Measurements from ENCODE around the gene OR52I2.

Gene OR52I2

GRCh38 chr11:4607781-4608666, 26.5 kb downstream of the OR52I2 start, which contains the start of gene TRIM68:
Gene TRIM68 (minus strand): TSS chr11:4608231. CDS start chr11:4605504, 2,727 bp downstream.
- DNase-seq (ENCODE audit: low read depth in 2 of 2, low spot score in 1 of 2) = peak; percentile 75 to 90

GRCh38 chr11:4610258-4610935, 28.9 kb downstream of the OR52I2 start:
- DNase-seq (ENCODE audit: low read depth in 2 of 2, low spot score in 1 of 2) = no peak

- DNase-seq (ENCODE audit: low read depth in 2 of 2, low spot score in 1 of 2) = no peak
Observed at GRCh38 chr11:4611986-4612385, 30.4 kb downstream of the OR52I2 start.

GRCh38 chr11:4615856-4616444, 34.4 kb downstream of the OR52I2 start:
- no peak for DNase-seq (ENCODE audit: low read depth in 2 of 2, low spot score in 1 of 2)

GRCh38 chr11:4619514-4619913, 38.0 kb downstream of the OR52I2 start:
- no peak for DNase-seq (ENCODE audit: low read depth in 2 of 2, low spot score in 1 of 2)

- no peak for DNase-seq (ENCODE audit: low read depth in 2 of 2, low spot score in 1 of 2)
Observed at GRCh38 chr11:4626207-4627099, 44.9 kb downstream of the OR52I2 start.

- DNase-seq (ENCODE audit: low read depth in 2 of 2, low spot score in 1 of 2) = no peak
Observed at GRCh38 chr11:4636136-4636535, 54.6 kb downstream of the OR52I2 start.

GRCh38 chr11:4636962-4637661, 55.6 kb downstream of the OR52I2 start, which contains the start of gene OR51D1:
Gene OR51D1 (plus strand): TSS chr11:4637477. CDS start chr11:4639791, 2,314 bp downstream.
- peak; percentile 30 to 43 for DNase-seq (ENCODE audit: low read depth in 2 of 2, low spot score in 1 of 2)

- no peak for DNase-seq (ENCODE audit: low read depth in 2 of 2, low spot score in 1 of 2)
Observed at GRCh38 chr11:4637662-4638047, 56.1 kb downstream of the OR52I2 start.

GRCh38 chr11:4639931-4640330, 58.4 kb downstream of the OR52I2 start:
- no peak for DNase-seq (ENCODE audit: low read depth in 2 of 2, low spot score in 1 of 2)

GRCh38 chr11:4641501-4641900, 60.0 kb downstream of the OR52I2 start:
- no peak for DNase-seq (ENCODE audit: low read depth in 2 of 2, low spot score in 1 of 2)

GRCh38 chr11:4642043-4642442, 60.5 kb downstream of the OR52I2 start:
- no peak for DNase-seq (ENCODE audit: low read depth in 2 of 2, low spot score in 1 of 2)
